K562 (cell line): Measurements from ENCODE around the gene USP48. TPM values are rescaled to one million over a fixed set of nuclear protein-coding genes. Genes with fewer than 3 reads are reported as not detected.

Experiments used
- CGGBP1 ChIP-seq: fragments of 250-450 bp; sonication (Bioruptor Pico); IDR thresholded peaks from 2 replicates; pipeline ENCODE4 v1.9.0; 2021; ENCODE audit warnings: mild to moderate bottlenecking
- HBP1 ChIP-seq: fragments of 450-650 bp; formaldehyde crosslinking; IDR thresholded peaks from 2 replicates; pipeline ENCODE4 v1.4.0; 2022; ENCODE audit warnings: missing genetic modification characterization
- HDAC1 ChIP-seq, 2 experiments: fragments of 450-650 bp; IDR thresholded peaks; 2 replicates each; pipeline ENCODE4 v1.6.1; 2016 to 2017; ENCODE audit warnings: inconsistent platforms in 1 of 2, mild to moderate bottlenecking in 1 of 2, moderate library complexity in 1 of 2
- HDAC2 ChIP-seq: fragments of 450-650 bp; IDR thresholded peaks from 2 replicates; pipeline ENCODE4 v1.6.1; 2016; ENCODE audit warnings: mild to moderate bottlenecking
- KAT8 ChIP-seq: fragments of 450-650 bp; IDR thresholded peaks from 2 replicates; pipeline ENCODE4 v1.6.1; 2016; ENCODE audit warnings: low read depth, mild to moderate bottlenecking
- KDM5B ChIP-seq: fragments of 200-600 bp; sonication (generic); IDR thresholded peaks from 2 replicates; pipeline ENCODE4 v1.6.1; 2012; ENCODE audit warnings: low read depth, mild to moderate bottlenecking, moderate library complexity, low read length, control low read depth, inconsistent platforms; ENCODE audit not compliant: insufficient replicate concordance
- KLF13 ChIP-seq: fragments of 450-650 bp; IDR thresholded peaks from 2 replicates; pipeline ENCODE4 v1.6.1; 2016; ENCODE audit warnings: missing genetic modification characterization, low read depth, mild to moderate bottlenecking, missing compliant biosample characterization, moderate library complexity, borderline replicate concordance
- MTA3 ChIP-seq: fragments of 450-650 bp; formaldehyde crosslinking; IDR thresholded peaks from 2 replicates; pipeline ENCODE4 v1.6.1; 2017; ENCODE audit warnings: mild to moderate bottlenecking, borderline replicate concordance
- NCOA4 ChIP-seq: fragments of 450-650 bp; IDR thresholded peaks from 2 replicates; pipeline ENCODE4 v1.6.1; 2018; ENCODE audit warnings: mild to moderate bottlenecking; ENCODE audit not compliant: partially characterized antibody
- NFIX ChIP-seq: fragments of 250-450 bp; sonication (Bioruptor Pico); IDR thresholded peaks from 2 replicates; pipeline ENCODE4 v1.4.0; 2020; ENCODE audit warnings: low read depth, mild to moderate bottlenecking, moderate library complexity
- NR2C2 ChIP-seq, 2 experiments: fragments of 200-800 bp in 1 of 2; sonication (Bioruptor generic) in 1 of 2; sonication (generic) in 1 of 2; formaldehyde crosslinking in 1 of 2; IDR thresholded peaks; 2 replicates each; pipeline versions ENCODE4 v1.6.1 to v1.8.0; 2016 to 2022; ENCODE audit warnings: mild to moderate bottlenecking in 1 of 2, missing compliant biosample characterization in 1 of 2, missing genetic modification characterization in 1 of 2, missing genetic modification reagents in 1 of 2
- POLR2AphosphoS5 ChIP-seq: IDR thresholded peaks from 2 replicates; pipeline ENCODE4 v1.6.1; 2011; ENCODE audit warnings: mild to moderate bottlenecking, low read depth, low read length, moderate library complexity; ENCODE audit not compliant: control insufficient read depth, insufficient read depth
- RUNX1 ChIP-seq: sonication (generic); IDR thresholded peaks from 2 replicates; pipeline ENCODE4 v1.6.1; 2016; ENCODE audit warnings: antibody characterized with exemption, low read depth
- SIRT6 ChIP-seq: IDR thresholded peaks from one replicate; pipeline ENCODE4 v1.6.1; 2012; ENCODE audit warnings: low read depth, mild to moderate bottlenecking, control low read depth, inconsistent platforms, low read length, moderate library complexity
- SMAD4 ChIP-seq: fragments of 250-450 bp; sonication (Bioruptor Pico); conservative IDR thresholded peaks from 2 replicates; pipeline ENCODE4 v1.8.0; 2021; ENCODE audit warnings: inconsistent platforms, mild to moderate bottlenecking, moderate library complexity
- USF2 ChIP-seq: sonication (generic); formaldehyde crosslinking; IDR thresholded peaks from 2 replicates; pipeline ENCODE4 v1.5.0; 2020; ENCODE audit warnings: missing genetic modification reagents
- ZKSCAN3 ChIP-seq: fragments of 250-450 bp; sonication (Bioruptor Pico); IDR thresholded peaks from 2 replicates; pipeline ENCODE4 v1.4.0; 2020
- ZNF311 ChIP-seq: fragments of 250-450 bp; sonication (Bioruptor Pico); IDR thresholded peaks from 2 replicates; pipeline ENCODE4 v1.4.0; 2020; ENCODE audit warnings: mild to moderate bottlenecking, moderate library complexity
- ZNF431 ChIP-seq: sonication (generic); formaldehyde crosslinking; IDR thresholded peaks from 2 replicates; pipeline ENCODE4 v1.8.0; 2022; ENCODE audit warnings: mild to moderate bottlenecking, missing genetic modification reagents
- ZNF507 ChIP-seq: conservative IDR thresholded peaks from 2 replicates; pipeline ENCODE4 v1.6.1; 2017; ENCODE audit warnings: missing genetic modification characterization, missing compliant biosample characterization
- ZNF586 ChIP-seq: fragments of 450-650 bp; formaldehyde crosslinking; conservative IDR thresholded peaks from 2 replicates; pipeline ENCODE4 v1.4.0; 2020; ENCODE audit warnings: mild to moderate bottlenecking, moderate library complexity
- ZNF707 ChIP-seq: fragments of 250-450 bp; sonication (Bioruptor Pico); conservative IDR thresholded peaks from 2 replicates; pipeline ENCODE4 v1.8.0; 2022; ENCODE audit warnings: inconsistent platforms, mild to moderate bottlenecking, moderate library complexity
- polyA plus RNA-seq, 8 experiments: library from polyadenylated mRNA; depleted of rRNA in 4 of 8; stranded (reverse) in 5 of 8; unstranded in 3 of 8; fragments of >200 nt; fragmentation: Nextera tagmentation in 2 of 8; fragmentation: Illumina TruSeq in 1 of 8; extraction: Ambion mirVana in 2 of 8; extraction: Trizol in 1 of 8; gene quantifications; 2 replicates each; pipeline versions ENCODE4 v1.2.1 to v1.2.3, GENCODE V29; 2011 to 2014; ENCODE audit warnings: inconsistent platforms in 1 of 8, missing spikeins in 1 of 8
- total RNA-seq, 7 experiments: library from RNA; depleted of rRNA in 6 of 7; stranded (reverse); fragments of >200 nt in 6 of 7; fragmentation: Illumina TruSeq in 2 of 7; extraction: Trizol in 2 of 7; gene quantifications; 2 replicates each; pipeline versions ENCODE4 v1.2.1 to v1.2.3, GENCODE V29; 2011 to 2021; ENCODE audit warnings: low replicate concordance in 1 of 7

Gene USP48
- total and polyA plus RNA-seq, 9 of the 15 experiments (the other 6 are each of a cell fraction or from before 2014, with no cell fraction given), result 23.3 to 123 (median 106) TPM

GRCh38 chr1:21783679-21784603 is 992 bp upstream of the USP48 start (continued):
- TF ChIP-seq ZNF431 (CRISPR knock-in tag), result 0 out of 2 replicates have a peak, but pooled peaks have one; percentile 39
- 0 out of 4 replicates have a peak, but pooled peaks of 1 of the 2 experiments have one; percentile 25 for TF ChIP-seq HDAC1 (IDR thresholded peaks at IDR 0.05)
- TF ChIP-seq ZNF311 (CRISPR knock-in tag), result no peak
- TF ChIP-seq NR2C2 (CRISPR knock-in tag; IDR thresholded peaks at IDR 0.05), result no peak; the same call in 1 of the 2 replicates
- peak; percentile 97 for TF ChIP-seq NR2C2 (tag; IDR thresholded peaks at IDR 0.05)
- no peak for TF ChIP-seq ZKSCAN3
- no peak for TF ChIP-seq ZNF507 (tag)
- no peak for TF ChIP-seq USF2 (CRISPR knock-in tag)
- TF ChIP-seq NCOA4, result no peak
- no peak for TF ChIP-seq NFIX (CRISPR knock-in tag)
- no peak; the same call in 1 of the 2 replicates for TF ChIP-seq KLF13 (tag)
- 0 out of 2 replicates have a peak, but pooled peaks have one; percentile 51 for TF ChIP-seq RUNX1
- TF ChIP-seq SIRT6, result no peak
- TF ChIP-seq KDM5B, result peak; percentile 33
- TF ChIP-seq ZNF707 (CRISPR knock-in tag), result no peak
- TF ChIP-seq SMAD4 (CRISPR knock-in tag), result no peak
- TF ChIP-seq CGGBP1 (CRISPR knock-in tag), result 0 out of 2 replicates have a peak, but pooled peaks have one; percentile 47
- TF ChIP-seq HDAC2, result peak; percentile 2; the same call in 1 of the 2 replicates
- TF ChIP-seq HBP1 (CRISPR knock-in tag), result peak; percentile 52; the same call in 1 of the 2 replicates
- no peak for TF ChIP-seq ZNF586 (CRISPR knock-in tag)
- TF ChIP-seq MTA3, result no peak; the same call in 1 of the 2 replicates
- no peak for TF ChIP-seq KAT8
- TF ChIP-seq POLR2AphosphoS5, result peak; percentile 10; the same call in 1 of the 2 replicates
